ENCODE results near the gene GNG14.
A peak's percentile ranks its signal among the peaks of the same experiment; 100 is the strongest.

Gene GNG14

GRCh38 chr19:12647047-12647446, 40.8 kb upstream of the GNG14 start:
- no peak for DNase-seq (ENCODE audit: low read depth)
- TF ChIP-seq CTCF (IDR thresholded peaks at IDR 0.05; ENCODE audit: low read length, missing control alignments), result no peak
- no peak overlapping the region for H3K4me3 ChIP-seq (replicated peaks; ENCODE audit: low read depth, low read length)

- DNase-seq (ENCODE audit: low read depth), result peak; percentile 46
- TF ChIP-seq CTCF (IDR thresholded peaks at IDR 0.05; ENCODE audit: low read length, missing control alignments), result no peak
- H3K4me3 ChIP-seq (replicated peaks; ENCODE audit: low read depth, low read length), result peak overlapping the region; percentile 9
These were observed 40.2 kb upstream of the GNG14 start for GRCh38 chr19:12647490-12648071.

GRCh38 chr19:12648088-12648487, 39.7 kb upstream of the GNG14 start:
- DNase-seq (ENCODE audit: low read depth), result no peak
- peak overlapping the region; percentile 9 for H3K4me3 ChIP-seq (replicated peaks; ENCODE audit: low read depth, low read length)
- TF ChIP-seq CTCF (IDR thresholded peaks at IDR 0.05; ENCODE audit: low read length, missing control alignments), result peak; percentile 22

GRCh38 chr19:12649941-12650340, 37.9 kb upstream of the GNG14 start:
- no peak overlapping the region for H3K4me3 ChIP-seq (replicated peaks; ENCODE audit: low read depth, low read length)
- DNase-seq (ENCODE audit: low read depth), result no peak
- TF ChIP-seq CTCF (IDR thresholded peaks at IDR 0.05; ENCODE audit: low read length, missing control alignments), result no peak

- no peak for TF ChIP-seq CTCF (IDR thresholded peaks at IDR 0.05; ENCODE audit: low read length, missing control alignments)
- DNase-seq (ENCODE audit: low read depth), result no peak
These were observed 35.6 kb upstream of the GNG14 start for GRCh38 chr19:12652219-12652618.

GRCh38 chr19:12655546-12655945, 32.3 kb upstream of the GNG14 start:
- TF ChIP-seq CTCF (IDR thresholded peaks at IDR 0.05; ENCODE audit: low read length, missing control alignments), result no peak
- DNase-seq (ENCODE audit: low read depth), result no peak
- H3K4me3 ChIP-seq (replicated peaks; ENCODE audit: low read depth, low read length), result no peak overlapping the region

More at GRCh38 chr19:12652219-12652618, 35.6 kb upstream of the GNG14 start:
- no peak overlapping the region for H3K4me3 ChIP-seq (replicated peaks; ENCODE audit: low read depth, low read length)

GRCh38 chr19:12656899-12657571, 30.8 kb upstream of the GNG14 start:
- H3K4me3 ChIP-seq (replicated peaks; ENCODE audit: low read depth, low read length), result no peak overlapping the region
- no peak for DNase-seq (ENCODE audit: low read depth)
- no peak for TF ChIP-seq CTCF (IDR thresholded peaks at IDR 0.05; ENCODE audit: low read length, missing control alignments)

All from fibroblast of pulmonary artery (primary cell).